Suppressor macrophage (primary cell): ENCODE measurements around the gene CEND1.

Source experiments
- DNase-seq, 4 experiments: peaks; one replicate each; pipeline ENCODE4 v3.0.0-alpha.2; 2020 to 2022

CEND1 gene

GRCh38 chr11:763073-763463 lies 26.8 kb downstream of the CEND1 start:
- no peak for DNase-seq

- peak; percentile 61 to 82 (median 76) for DNase-seq
Observed at GRCh38 chr11:762421-763072, 27.3 kb downstream of the CEND1 start.

- DNase-seq: no peak
Observed at GRCh38 chr11:761526-762108, 28.3 kb downstream of the CEND1 start.

GRCh38 chr11:760236-760635 lies 29.7 kb downstream of the CEND1 start:
- DNase-seq: no peak

- peak; percentile 58 to 85 (median 82) for DNase-seq
Observed at GRCh38 chr11:749731-750130, 40.2 kb downstream of the CEND1 start.

GRCh38 chr11:748007-748359 lies 41.9 kb downstream of the CEND1 start:
- DNase-seq: peak; percentile 46 to 70 (median 60)

GRCh38 chr11:747158-748006 lies 42.5 kb downstream of the CEND1 start, which contains the start of gene TALDO1:
TALDO1 (plus strand) TSS chr11:747464; CDS start chr11:747482, 18 bp downstream.
- DNase-seq: peak; percentile 92 to 98 (median 96)

- DNase-seq: peak; percentile 46 to 68 (median 51)
Observed at GRCh38 chr11:746289-747157, 43.4 kb downstream of the CEND1 start.

GRCh38 chr11:745428-745827 lies 44.5 kb downstream of the CEND1 start:
- DNase-seq: no peak

GRCh38 chr11:742571-743201 lies 47.2 kb downstream of the CEND1 start:
- DNase-seq: no peak

- DNase-seq: no peak
Observed at GRCh38 chr11:742156-742546, 47.7 kb downstream of the CEND1 start.

- DNase-seq: peak in 1 of 4 experiments; percentile 18
Observed at GRCh38 chr11:737899-738298, 52.0 kb downstream of the CEND1 start.

- DNase-seq: peak in 3 of 4 experiments; percentile 19 to 41 (median 36)
Observed at GRCh38 chr11:737366-737765, 52.5 kb downstream of the CEND1 start.
